ENCODE results near the gene TP53TG3.
"Not testable (repeated sequence)": the region's sequence is repeated elsewhere in the genome, so short reads cannot be mapped to it uniquely, and the experiment has no call there.

Gene TP53TG3

DNA sequence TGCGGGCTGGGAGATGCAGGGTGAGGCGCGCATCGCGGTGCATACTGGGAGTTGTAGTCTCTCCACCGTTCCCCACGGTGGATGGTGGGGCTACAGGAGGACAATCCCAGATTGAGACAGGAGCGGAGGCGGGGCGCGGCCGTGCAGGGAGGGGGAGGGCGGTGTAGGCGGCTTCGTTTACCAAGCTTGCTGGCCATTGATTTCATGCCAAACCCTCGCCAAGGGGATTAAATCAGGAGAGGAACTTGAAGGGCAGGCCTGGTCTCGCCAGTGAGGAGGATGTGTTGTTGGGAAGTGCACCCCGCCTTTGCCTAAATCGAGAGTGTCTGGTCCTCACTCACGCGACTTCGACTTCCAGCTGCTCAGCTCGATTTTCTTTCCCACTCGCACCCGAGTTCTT, at the start of gene TP53TG3:
Gene TP53TG3, minus strand, starts transcription at position 101 of the 400 bp plus-strand sequence. Its CDS starts 68 bp downstream, at position 33.
- not testable (repeated sequence) for H3K4me3 ChIP-seq (ENCODE audit: low read length in 2 of 2); H3K27ac ChIP-seq (ENCODE audit: low read depth in 2 of 2, low read length in 2 of 2); H3K9me3 ChIP-seq (ENCODE audit: control insufficient read depth in 2 of 2, low read length in 2 of 2); H3K27me3 ChIP-seq (ENCODE audit: control insufficient read depth in 2 of 2, insufficient read depth in 2 of 2, low read length in 2 of 2); H3K36me3 ChIP-seq (ENCODE audit: control insufficient read depth in 2 of 2, insufficient read depth in 2 of 2, low read length in 2 of 2); H3K9ac ChIP-seq (ENCODE audit: low read depth in 1 of 2, low read length in 2 of 2); H3K4me1 ChIP-seq (ENCODE audit: control insufficient read depth in 2 of 2, insufficient read depth in 2 of 2, low read length in 2 of 2)

GRCh38 chr16:32650876-32651275, 25.1 kb downstream of the TP53TG3 start:
- not testable (repeated sequence) for H3K9me3 ChIP-seq (ENCODE audit: control insufficient read depth in 2 of 2, low read length in 2 of 2); H3K27me3 ChIP-seq (ENCODE audit: control insufficient read depth in 2 of 2, insufficient read depth in 2 of 2, low read length in 2 of 2); H3K4me1 ChIP-seq (ENCODE audit: control insufficient read depth in 2 of 2, insufficient read depth in 2 of 2, low read length in 2 of 2); H3K9ac ChIP-seq (ENCODE audit: low read depth in 1 of 2, low read length in 2 of 2); H3K4me3 ChIP-seq (ENCODE audit: low read length in 2 of 2); H3K36me3 ChIP-seq (ENCODE audit: control insufficient read depth in 2 of 2, insufficient read depth in 2 of 2, low read length in 2 of 2); H3K27ac ChIP-seq (ENCODE audit: low read depth in 2 of 2, low read length in 2 of 2)

- H3K27me3 ChIP-seq (ENCODE audit: control insufficient read depth in 2 of 2, insufficient read depth in 2 of 2, low read length in 2 of 2): not testable (repeated sequence)
These were observed 28.4 kb downstream of the TP53TG3 start for GRCh38 chr16:32647562-32647961.

DNA sequence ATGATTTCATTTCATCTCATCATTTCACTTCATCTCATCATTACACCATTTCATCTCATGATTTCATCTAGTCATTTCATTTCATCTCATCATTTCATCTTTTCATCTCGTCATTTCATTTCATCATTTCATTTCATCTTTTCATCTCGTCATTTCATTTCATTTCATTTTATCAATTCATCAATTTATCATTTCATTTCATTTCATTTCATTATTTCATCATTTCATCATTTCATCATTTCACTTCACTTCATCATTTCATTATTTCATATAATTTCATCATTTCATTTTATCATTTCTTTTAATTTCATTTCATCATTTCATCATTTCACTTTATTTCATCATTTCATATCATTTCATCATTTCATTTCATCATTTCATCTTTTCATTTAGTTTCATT, 29.2 kb downstream of the TP53TG3 start:
- not testable (repeated sequence) for H3K27me3 ChIP-seq (ENCODE audit: control insufficient read depth in 2 of 2, insufficient read depth in 2 of 2, low read length in 2 of 2); H3K9me3 ChIP-seq (ENCODE audit: control insufficient read depth in 2 of 2, low read length in 2 of 2); H3K9ac ChIP-seq (ENCODE audit: low read depth in 1 of 2, low read length in 2 of 2); H3K4me3 ChIP-seq (ENCODE audit: low read length in 2 of 2); H3K27ac ChIP-seq (ENCODE audit: low read depth in 2 of 2, low read length in 2 of 2); H3K36me3 ChIP-seq (ENCODE audit: control insufficient read depth in 2 of 2, insufficient read depth in 2 of 2, low read length in 2 of 2); H3K4me1 ChIP-seq (ENCODE audit: control insufficient read depth in 2 of 2, insufficient read depth in 2 of 2, low read length in 2 of 2)

More at GRCh38 chr16:32647562-32647961, 28.4 kb downstream of the TP53TG3 start:
- not testable (repeated sequence) for H3K4me1 ChIP-seq (ENCODE audit: control insufficient read depth in 2 of 2, insufficient read depth in 2 of 2, low read length in 2 of 2); H3K9me3 ChIP-seq (ENCODE audit: control insufficient read depth in 2 of 2, low read length in 2 of 2); H3K36me3 ChIP-seq (ENCODE audit: control insufficient read depth in 2 of 2, insufficient read depth in 2 of 2, low read length in 2 of 2); H3K4me3 ChIP-seq (ENCODE audit: low read length in 2 of 2); H3K27ac ChIP-seq (ENCODE audit: low read depth in 2 of 2, low read length in 2 of 2); H3K9ac ChIP-seq (ENCODE audit: low read depth in 1 of 2, low read length in 2 of 2)

DNA sequence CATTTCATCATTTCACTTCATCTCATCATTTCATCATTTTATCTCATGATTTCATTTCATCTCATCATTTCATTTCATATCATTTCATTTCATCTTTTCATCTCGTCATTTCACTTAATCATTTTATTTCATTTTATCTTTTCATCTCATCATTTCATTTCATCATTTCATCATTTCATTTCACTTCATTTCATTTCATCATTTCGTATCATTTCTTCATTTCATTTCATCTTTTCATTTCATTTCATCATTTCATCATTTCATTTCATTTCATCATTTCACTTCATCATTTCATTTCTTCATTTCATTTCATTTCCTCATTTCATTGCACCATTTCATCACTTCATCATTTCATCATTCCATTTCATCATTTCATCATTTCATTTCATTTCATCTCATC, 29.8 kb downstream of the TP53TG3 start:
- H3K9ac ChIP-seq (ENCODE audit: low read depth in 1 of 2, low read length in 2 of 2); H3K27me3 ChIP-seq (ENCODE audit: control insufficient read depth in 2 of 2, insufficient read depth in 2 of 2, low read length in 2 of 2); H3K9me3 ChIP-seq (ENCODE audit: control insufficient read depth in 2 of 2, low read length in 2 of 2); H3K4me1 ChIP-seq (ENCODE audit: control insufficient read depth in 2 of 2, insufficient read depth in 2 of 2, low read length in 2 of 2); H3K36me3 ChIP-seq (ENCODE audit: control insufficient read depth in 2 of 2, insufficient read depth in 2 of 2, low read length in 2 of 2); H3K4me3 ChIP-seq (ENCODE audit: low read length in 2 of 2); H3K27ac ChIP-seq (ENCODE audit: low read depth in 2 of 2, low read length in 2 of 2): not testable (repeated sequence)

GRCh38 chr16:32645278-32645908, 30.6 kb downstream of the TP53TG3 start:
- H3K4me1 ChIP-seq (ENCODE audit: control insufficient read depth in 2 of 2, insufficient read depth in 2 of 2, low read length in 2 of 2); H3K9me3 ChIP-seq (ENCODE audit: control insufficient read depth in 2 of 2, low read length in 2 of 2); H3K36me3 ChIP-seq (ENCODE audit: control insufficient read depth in 2 of 2, insufficient read depth in 2 of 2, low read length in 2 of 2); H3K27ac ChIP-seq (ENCODE audit: low read depth in 2 of 2, low read length in 2 of 2); H3K27me3 ChIP-seq (ENCODE audit: control insufficient read depth in 2 of 2, insufficient read depth in 2 of 2, low read length in 2 of 2); H3K9ac ChIP-seq (ENCODE audit: low read depth in 1 of 2, low read length in 2 of 2); H3K4me3 ChIP-seq (ENCODE audit: low read length in 2 of 2): not testable (repeated sequence)

DNA sequence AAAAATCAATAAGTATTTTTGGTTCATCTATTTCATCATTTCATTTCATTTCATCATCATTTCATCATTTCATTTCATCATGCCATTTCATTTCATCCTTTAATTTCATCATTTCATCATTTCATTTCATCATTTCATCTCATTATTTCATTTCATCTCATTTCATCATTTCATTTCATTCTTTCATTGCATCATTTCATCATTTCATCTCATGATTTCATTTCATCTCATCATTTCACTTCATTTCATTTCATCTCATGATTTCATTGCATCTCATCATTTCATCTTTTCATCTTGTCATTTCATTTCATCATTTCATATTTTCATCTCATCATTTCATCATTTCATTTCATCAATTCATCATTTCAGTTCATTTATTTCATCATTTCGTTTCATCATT, 31.2 kb downstream of the TP53TG3 start:
- H3K4me3 ChIP-seq (ENCODE audit: low read length in 2 of 2); H3K4me1 ChIP-seq (ENCODE audit: control insufficient read depth in 2 of 2, insufficient read depth in 2 of 2, low read length in 2 of 2); H3K36me3 ChIP-seq (ENCODE audit: control insufficient read depth in 2 of 2, insufficient read depth in 2 of 2, low read length in 2 of 2); H3K27ac ChIP-seq (ENCODE audit: low read depth in 2 of 2, low read length in 2 of 2); H3K27me3 ChIP-seq (ENCODE audit: control insufficient read depth in 2 of 2, insufficient read depth in 2 of 2, low read length in 2 of 2); H3K9me3 ChIP-seq (ENCODE audit: control insufficient read depth in 2 of 2, low read length in 2 of 2); H3K9ac ChIP-seq (ENCODE audit: low read depth in 1 of 2, low read length in 2 of 2): not testable (repeated sequence)

- H3K9ac ChIP-seq (ENCODE audit: low read depth in 1 of 2, low read length in 2 of 2); H3K36me3 ChIP-seq (ENCODE audit: control insufficient read depth in 2 of 2, insufficient read depth in 2 of 2, low read length in 2 of 2); H3K27ac ChIP-seq (ENCODE audit: low read depth in 2 of 2, low read length in 2 of 2); H3K27me3 ChIP-seq (ENCODE audit: control insufficient read depth in 2 of 2, insufficient read depth in 2 of 2, low read length in 2 of 2); H3K4me1 ChIP-seq (ENCODE audit: control insufficient read depth in 2 of 2, insufficient read depth in 2 of 2, low read length in 2 of 2); H3K9me3 ChIP-seq (ENCODE audit: control insufficient read depth in 2 of 2, low read length in 2 of 2); H3K4me3 ChIP-seq (ENCODE audit: low read length in 2 of 2): not testable (repeated sequence)
These were observed 38.4 kb downstream of the TP53TG3 start for GRCh38 chr16:32637614-32638013.

GRCh38 chr16:32632096-32632495, 43.9 kb downstream of the TP53TG3 start:
- H3K9me3 ChIP-seq (ENCODE audit: control insufficient read depth in 2 of 2, low read length in 2 of 2); H3K4me3 ChIP-seq (ENCODE audit: low read length in 2 of 2); H3K27me3 ChIP-seq (ENCODE audit: control insufficient read depth in 2 of 2, insufficient read depth in 2 of 2, low read length in 2 of 2); H3K27ac ChIP-seq (ENCODE audit: low read depth in 2 of 2, low read length in 2 of 2); H3K36me3 ChIP-seq (ENCODE audit: control insufficient read depth in 2 of 2, insufficient read depth in 2 of 2, low read length in 2 of 2); H3K9ac ChIP-seq (ENCODE audit: low read depth in 1 of 2, low read length in 2 of 2); H3K4me1 ChIP-seq (ENCODE audit: control insufficient read depth in 2 of 2, insufficient read depth in 2 of 2, low read length in 2 of 2): not testable (repeated sequence)

Data from mucosa of rectum (tissue), 2 donors.